D721Med (cell line): ENCODE results near the gene ATP6AP2.
A peak's percentile ranks its signal among the peaks of the same experiment; 100 is the strongest.

ENCODE experiments used
- DNase-seq: peaks from one replicate; pipeline ENCODE4 v3.0.0; 2011; ENCODE audit warnings: low spot score; ENCODE audit not compliant: insufficient read length
- FAIRE-seq: peaks from 2 replicates; lab custom pipeline; 2011; peaks lifted over from hg19 to GRCh38; lab: Jason Lieb, UNC
- TF ChIP-seq, protein P1 (sequence below): IDR thresholded peaks from 2 replicates; pipeline ENCODE4 v1.5.1; 2012; ENCODE audit warnings: mild to moderate bottlenecking, control low read depth; ENCODE audit not compliant: insufficient read depth; ENCODE audit errors: missing control alignments

The ATP6AP2 gene

DNA sequence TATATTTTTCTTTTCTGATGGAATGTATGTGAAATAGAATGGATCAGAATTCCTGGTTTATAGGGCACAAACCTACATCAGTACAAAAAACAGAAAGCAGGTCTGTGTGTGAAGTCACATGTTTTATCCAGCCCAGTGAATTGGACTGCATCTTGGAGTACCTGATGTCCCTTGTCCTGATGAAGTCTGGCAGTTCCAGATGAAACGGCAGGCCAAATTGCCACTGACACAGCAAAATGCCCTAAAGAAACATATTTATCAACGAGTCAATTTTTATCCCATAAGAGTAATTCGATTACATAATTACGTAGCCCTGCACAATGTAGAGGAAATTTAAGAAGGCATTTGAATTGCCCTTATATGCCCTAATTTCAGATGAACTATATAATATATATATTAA lies 37.8 kb upstream of the ATP6AP2 start:
- DNase-seq (no peak), FAIRE-seq (no peak)
- TF ChIP-seq, protein P1, sequence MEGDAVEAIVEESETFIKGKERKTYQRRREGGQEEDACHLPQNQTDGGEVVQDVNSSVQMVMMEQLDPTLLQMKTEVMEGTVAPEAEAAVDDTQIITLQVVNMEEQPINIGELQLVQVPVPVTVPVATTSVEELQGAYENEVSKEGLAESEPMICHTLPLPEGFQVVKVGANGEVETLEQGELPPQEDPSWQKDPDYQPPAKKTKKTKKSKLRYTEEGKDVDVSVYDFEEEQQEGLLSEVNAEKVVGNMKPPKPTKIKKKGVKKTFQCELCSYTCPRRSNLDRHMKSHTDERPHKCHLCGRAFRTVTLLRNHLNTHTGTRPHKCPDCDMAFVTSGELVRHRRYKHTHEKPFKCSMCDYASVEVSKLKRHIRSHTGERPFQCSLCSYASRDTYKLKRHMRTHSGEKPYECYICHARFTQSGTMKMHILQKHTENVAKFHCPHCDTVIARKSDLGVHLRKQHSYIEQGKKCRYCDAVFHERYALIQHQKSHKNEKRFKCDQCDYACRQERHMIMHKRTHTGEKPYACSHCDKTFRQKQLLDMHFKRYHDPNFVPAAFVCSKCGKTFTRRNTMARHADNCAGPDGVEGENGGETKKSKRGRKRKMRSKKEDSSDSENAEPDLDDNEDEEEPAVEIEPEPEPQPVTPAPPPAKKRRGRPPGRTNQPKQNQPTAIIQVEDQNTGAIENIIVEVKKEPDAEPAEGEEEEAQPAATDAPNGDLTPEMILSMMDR = no peak

DNA sequence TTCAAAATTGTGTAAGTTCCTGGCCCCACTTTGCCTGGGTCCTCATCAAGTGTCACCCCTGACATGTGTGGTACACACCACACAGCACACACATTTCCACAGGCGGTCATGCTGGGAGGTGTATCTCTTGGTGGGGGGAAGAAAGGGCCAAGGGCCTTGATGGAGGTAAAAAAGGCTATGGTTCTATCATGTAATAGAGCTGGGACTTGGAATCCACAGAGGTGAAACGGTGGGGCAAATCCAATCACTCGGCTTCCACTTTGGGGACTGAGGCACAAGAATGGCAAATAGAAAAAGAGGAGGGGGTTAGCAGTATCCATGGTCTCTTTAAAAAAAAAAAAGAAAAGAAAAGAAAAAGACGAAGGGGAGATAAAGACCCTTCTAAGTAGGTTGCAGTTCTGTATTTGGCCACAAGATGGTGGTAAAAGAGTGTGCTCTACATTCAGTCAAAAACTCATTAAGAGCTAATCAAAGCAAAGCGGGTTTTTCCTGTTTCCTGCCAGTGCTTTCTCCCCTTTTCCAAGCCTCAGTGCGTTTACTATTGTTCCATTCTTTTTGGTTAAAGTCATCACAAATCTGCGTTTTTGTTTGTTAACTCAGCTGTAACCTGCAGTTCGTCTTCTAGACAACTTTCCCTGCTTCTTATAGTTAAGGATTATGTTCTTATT lies 37.0 kb upstream of the ATP6AP2 start:
- FAIRE-seq = peak; percentile 74
- TF ChIP-seq, protein P1 = peak; percentile 49

DNA sequence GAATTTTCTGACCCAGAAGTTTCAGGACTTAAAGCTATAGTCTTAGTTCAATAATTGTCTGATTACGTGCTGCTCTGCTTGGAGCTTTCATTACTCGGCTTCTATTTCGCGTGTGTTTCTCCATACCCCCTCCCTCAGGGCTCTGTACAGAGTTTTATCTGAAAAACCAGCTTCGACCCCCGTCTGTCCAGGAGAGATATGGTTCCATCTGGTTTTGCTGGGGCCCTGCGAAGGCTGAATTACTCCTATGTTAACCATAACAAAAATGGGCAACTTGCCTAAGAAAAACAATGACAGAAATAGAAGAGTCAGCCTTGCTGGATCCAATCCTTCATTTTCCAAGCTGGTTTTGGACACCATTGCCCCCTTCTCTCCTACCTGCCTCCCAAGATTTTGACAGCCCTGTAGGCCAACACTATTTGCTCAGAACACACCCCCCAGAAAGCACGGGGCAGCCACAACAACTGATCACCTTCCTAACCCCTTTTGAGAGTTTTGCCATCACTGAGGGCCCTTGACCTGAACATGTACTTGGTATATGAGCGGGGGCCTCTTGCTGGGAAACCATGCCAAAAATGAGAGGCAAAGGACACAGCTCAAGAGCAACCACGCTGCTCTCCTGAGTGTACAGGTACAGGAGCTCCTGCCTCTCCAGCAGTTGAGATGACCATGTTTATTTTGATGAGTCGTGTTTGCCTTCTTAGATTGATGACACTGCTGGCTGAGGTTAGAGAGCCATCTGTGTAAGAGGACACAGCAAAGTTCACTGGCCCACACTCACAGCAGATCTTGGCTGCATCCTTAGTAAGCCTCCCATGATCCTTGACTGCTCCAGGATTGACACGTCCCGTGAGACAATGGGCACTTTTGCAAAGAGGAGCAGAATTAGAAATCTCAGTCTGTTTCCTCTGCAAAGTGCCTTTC lies 36.2 kb upstream of the ATP6AP2 start:
- FAIRE-seq = no peak
- DNase-seq = no peak
- TF ChIP-seq, protein P1 = no peak

More for the DNA sequence above, 37.0 kb upstream of the ATP6AP2 start:
- DNase-seq = no peak

DNA sequence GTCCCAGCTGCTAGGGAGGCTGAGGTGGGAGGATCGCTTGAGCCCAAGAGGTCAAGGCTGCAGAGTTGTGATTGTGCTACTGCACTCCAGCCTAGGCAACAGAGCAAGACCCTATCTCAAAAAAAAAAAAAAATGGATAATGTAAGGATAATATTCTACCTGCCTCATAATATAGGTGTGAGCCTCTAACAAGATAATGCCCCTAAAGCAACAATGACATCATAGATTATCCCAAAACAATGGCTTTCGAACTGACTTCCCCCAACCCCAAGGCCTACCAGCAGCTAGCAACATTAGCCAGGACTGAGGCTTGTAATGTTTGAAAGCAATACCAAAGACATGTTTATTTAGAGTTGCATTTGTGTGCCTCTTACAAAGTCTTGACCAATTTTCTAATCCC lies 33.9 kb upstream of the ATP6AP2 start:
- FAIRE-seq (no peak), DNase-seq (no peak)
- TF ChIP-seq, protein P1 = no peak

DNA sequence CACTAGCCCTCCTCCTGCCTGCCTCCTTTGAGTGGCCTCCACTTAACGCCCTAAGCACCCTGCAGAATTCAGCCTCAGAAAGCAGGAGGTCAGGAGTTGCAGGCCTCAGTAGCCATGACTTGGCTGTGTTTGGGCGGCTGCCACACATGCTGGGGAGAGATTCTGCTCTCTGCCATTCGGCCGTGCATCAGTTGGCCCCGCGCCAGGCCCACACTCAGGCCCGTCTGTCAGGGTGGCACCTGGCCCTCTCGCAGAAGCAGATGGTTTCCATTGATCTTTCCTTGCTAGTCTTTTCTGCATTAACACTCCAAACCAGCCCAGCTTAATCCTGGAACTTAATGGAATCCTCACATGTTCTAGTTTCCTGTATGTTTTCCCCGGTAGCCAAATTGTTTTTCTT lies 30.7 kb upstream of the ATP6AP2 start:
- FAIRE-seq = peak; percentile 88
- TF ChIP-seq, protein P1 = no peak
- no peak for DNase-seq

DNA sequence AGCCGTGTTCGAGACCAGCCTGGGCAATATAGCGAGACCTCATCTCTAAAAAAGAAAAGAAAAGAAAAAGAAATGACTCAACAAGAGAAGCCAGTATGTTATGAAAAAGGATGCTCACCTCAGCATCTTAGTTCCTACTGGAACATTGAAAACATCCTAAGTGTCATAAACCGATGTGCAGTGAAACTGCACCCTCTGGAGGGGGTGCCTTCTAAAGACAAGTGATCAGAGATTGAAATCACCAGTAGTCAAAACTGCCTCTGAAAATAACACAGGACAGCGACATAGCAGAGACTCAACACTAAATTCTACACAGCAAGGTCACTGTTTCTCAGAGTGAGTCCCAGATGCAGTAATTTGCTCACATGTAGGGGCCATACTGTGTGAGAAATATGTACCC lies 28.0 kb upstream of the ATP6AP2 start:
- TF ChIP-seq, protein P1 = peak; percentile 18
- DNase-seq = no peak
- FAIRE-seq = no peak

DNA sequence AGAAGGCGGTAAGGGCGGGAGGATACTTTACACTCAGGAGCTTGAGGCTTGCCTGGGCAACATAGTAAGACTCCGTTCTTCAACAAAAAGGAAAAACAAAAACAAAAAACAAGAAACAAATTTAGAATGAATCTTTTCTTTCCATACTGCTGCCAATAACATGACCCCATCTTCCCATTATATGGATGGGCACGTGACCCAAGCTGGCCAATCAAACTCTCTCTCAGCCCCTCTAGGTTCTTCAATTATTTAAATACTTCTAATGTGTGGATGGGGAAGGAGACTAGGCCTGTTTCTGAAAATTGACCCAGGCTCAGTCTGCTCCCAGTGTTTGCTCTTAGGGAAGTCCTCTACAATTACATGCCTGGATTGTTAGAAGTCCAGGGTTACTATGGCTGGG lies 22.2 kb upstream of the ATP6AP2 start:
- TF ChIP-seq, protein P1 = no peak
- FAIRE-seq = no peak
- DNase-seq = no peak
